Astrocyte (in vitro differentiated cells and primary cell): Measurements from ENCODE around the gene MLF2. TPM values are rescaled to one million over a fixed set of nuclear protein-coding genes. Genes with fewer than 3 reads are reported as not detected.

Source experiments
- DNase-seq: peaks from one replicate; pipeline ENCODE4 v3.0.0-alpha.2; 2010; ENCODE audit warnings: low read depth
- FAIRE-seq: peaks from 2 replicates; lab custom pipeline; 2011; peaks lifted over from hg19 to GRCh38; lab: Jason Lieb, UNC
- H2AFZ ChIP-seq: 2 replicates; pipeline ENCODE4 v1.6.0; 2012; ENCODE audit warnings: low read depth, low read length, inconsistent platforms
- H3K27ac ChIP-seq: 2 replicates; pipeline ENCODE4 v1.5.1; 2011; ENCODE audit warnings: low read depth, low read length, inconsistent platforms
- H3K27me3 ChIP-seq: 2 replicates; pipeline ENCODE4 v1.6.0; 2011; ENCODE audit warnings: low read length, inconsistent platforms; ENCODE audit not compliant: insufficient read depth
- H3K36me3 ChIP-seq: 2 replicates; pipeline ENCODE4 v1.5.1; 2011; ENCODE audit warnings: low read length, inconsistent platforms; ENCODE audit not compliant: insufficient read depth
- H3K4me1 ChIP-seq: 2 replicates; pipeline ENCODE4 v1.5.1; 2011; ENCODE audit warnings: low read length, inconsistent platforms; ENCODE audit not compliant: insufficient read depth
- H3K4me2 ChIP-seq: 2 replicates; pipeline ENCODE4 v1.6.0; 2012; ENCODE audit warnings: low read length, inconsistent platforms
- H3K4me3 ChIP-seq: 2 replicates; pipeline ENCODE4 v1.5.1; 2011; ENCODE audit warnings: low read depth, mild to moderate bottlenecking, low read length, inconsistent platforms; ENCODE audit not compliant: insufficient read depth
- H3K79me2 ChIP-seq: 2 replicates; pipeline ENCODE4 v1.6.0; 2012; ENCODE audit warnings: mild to moderate bottlenecking, low read length, inconsistent platforms; ENCODE audit not compliant: insufficient read depth
- H3K9ac ChIP-seq: 2 replicates; pipeline ENCODE4 v1.6.0; 2012; ENCODE audit warnings: mild to moderate bottlenecking, low read length, inconsistent platforms
- H3K9me3 ChIP-seq: 2 replicates; pipeline ENCODE4 v1.5.1; 2012; ENCODE audit warnings: low read depth, mild to moderate bottlenecking, low read length, inconsistent platforms; ENCODE audit not compliant: insufficient read depth
- H4K20me1 ChIP-seq: 2 replicates; pipeline ENCODE4 v1.6.0; 2012; ENCODE audit warnings: low read length, inconsistent platforms; ENCODE audit not compliant: insufficient read depth
- H3K27ac Mint-ChIP-seq: one replicate; pipeline ENCODE4 v1.8.0; 2021; ENCODE audit warnings: mild to moderate bottlenecking, mixed read lengths; ENCODE audit not compliant: unreplicated experiment
- H3K27me3 Mint-ChIP-seq: one replicate; pipeline ENCODE4 v1.8.0; 2021; ENCODE audit warnings: low read depth, mixed read lengths; ENCODE audit not compliant: unreplicated experiment
- H3K36me3 Mint-ChIP-seq: one replicate; pipeline ENCODE4 v1.8.0; 2021; ENCODE audit warnings: low read depth, mixed read lengths; ENCODE audit not compliant: unreplicated experiment
- H3K4me1 Mint-ChIP-seq: one replicate; pipeline ENCODE4 v1.8.0; 2021; ENCODE audit warnings: low read depth, mixed read lengths; ENCODE audit not compliant: unreplicated experiment
- H3K4me3 Mint-ChIP-seq: one replicate; pipeline ENCODE4 v1.8.0; 2021; ENCODE audit warnings: mild to moderate bottlenecking, moderate library complexity, mixed read lengths; ENCODE audit not compliant: unreplicated experiment
- H3K9me3 Mint-ChIP-seq: one replicate; pipeline ENCODE4 v1.8.0; 2021; ENCODE audit warnings: mild to moderate bottlenecking, mixed read lengths; ENCODE audit not compliant: unreplicated experiment
- CTCF ChIP-seq: IDR thresholded peaks from 2 replicates; pipeline ENCODE4 v1.5.1; 2011; ENCODE audit warnings: low read depth, mild to moderate bottlenecking, inconsistent platforms, low read length, moderate library complexity; ENCODE audit not compliant: insufficient read depth
- EZH2 ChIP-seq: IDR thresholded peaks from 2 replicates; pipeline ENCODE4 v1.6.1; 2012; ENCODE audit warnings: mild to moderate bottlenecking, low read length, inconsistent platforms; ENCODE audit not compliant: insufficient read depth
- total RNA-seq: library from RNA; stranded (reverse); gene quantifications from 2 replicates; pipeline ENCODE4 v1.2.1, GENCODE V29; 2021

Gene MLF2
- total RNA-seq, 1 donor from 2014 or later, result 316 TPM

- Histone ChIP-seq H3K36me3 (no peaks in the 10 kb centered on the region), H3K79me2 (no peaks in the 10 kb centered on the region), H3K4me1 (no peaks in the 10 kb centered on the region), H3K9me3 (no peaks in the 10 kb centered on the region), H3K27me3 (no peaks in the 10 kb centered on the region), H3K4me2 (no peak overlapping the region), H3K9ac (no peak overlapping the region), H4K20me1 (no peaks in the 10 kb centered on the region), H3K4me3 (no peak overlapping the region), H2AFZ (peak overlapping the region; percentile 15), H3K27ac (no peak overlapping the region)
- TF ChIP-seq EZH2 (no peak), CTCF (no peak)
- DNase-seq, result no peak
- H3K4me3 Mint-ChIP-seq, result no peak overlapping the region
- H3K4me1 Mint-ChIP-seq, result peaks cover 4% of the 10 kb centered on the region
- H3K9me3 Mint-ChIP-seq, result peaks cover 2% of the 10 kb centered on the region
- H3K27ac Mint-ChIP-seq, result no peak overlapping the region
- no peak for FAIRE-seq
- no peaks in the 10 kb centered on the region for H3K36me3 Mint-ChIP-seq
- H3K27me3 Mint-ChIP-seq, result peaks cover 16% of the 10 kb centered on the region
Measured at GRCh38 chr12:6786416-6787094, 33.6 kb upstream of the MLF2 start.

DNA sequence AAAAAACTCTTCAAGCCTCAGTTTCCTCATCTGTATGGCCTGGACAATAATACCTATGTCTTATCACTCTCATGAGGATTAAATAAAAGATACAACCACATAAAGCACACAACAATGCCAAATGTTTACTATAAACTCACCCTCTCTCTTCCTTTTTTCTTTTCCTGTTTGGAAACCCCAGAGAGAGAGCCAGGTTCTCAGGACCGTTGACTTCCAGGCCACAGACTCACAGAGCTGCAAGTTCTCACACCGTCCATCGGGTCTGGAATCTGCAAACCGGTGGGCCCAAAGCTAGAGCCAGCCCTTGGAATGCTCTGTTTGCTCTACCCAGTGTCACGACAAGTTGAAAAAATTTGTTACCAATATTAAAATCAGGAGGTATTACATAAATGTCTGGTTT is 31.8 kb upstream of the MLF2 start:
- Mint-ChIP-seq H3K9me3 (peaks cover 2% of the 10 kb centered on the region), H3K4me1 (peaks cover 4% of the 10 kb centered on the region), H3K27me3 (peaks cover 10% of the 10 kb centered on the region), H3K4me3 (no peak overlapping the region), H3K27ac (no peak overlapping the region), H3K36me3 (no peaks in the 10 kb centered on the region)
- Histone ChIP-seq H3K9me3 (no peaks in the 10 kb centered on the region), H3K27ac (no peak overlapping the region), H3K4me1 (no peaks in the 10 kb centered on the region), H3K79me2 (no peaks in the 10 kb centered on the region), H3K27me3 (no peaks in the 10 kb centered on the region), H3K9ac (no peak overlapping the region), H3K36me3 (no peaks in the 10 kb centered on the region), H2AFZ (no peak overlapping the region), H3K4me2 (no peak overlapping the region), H3K4me3 (no peak overlapping the region), H4K20me1 (no peaks in the 10 kb centered on the region)
- no peak for FAIRE-seq
- TF ChIP-seq EZH2 (no peak), CTCF (no peak)
- no peak for DNase-seq

DNA sequence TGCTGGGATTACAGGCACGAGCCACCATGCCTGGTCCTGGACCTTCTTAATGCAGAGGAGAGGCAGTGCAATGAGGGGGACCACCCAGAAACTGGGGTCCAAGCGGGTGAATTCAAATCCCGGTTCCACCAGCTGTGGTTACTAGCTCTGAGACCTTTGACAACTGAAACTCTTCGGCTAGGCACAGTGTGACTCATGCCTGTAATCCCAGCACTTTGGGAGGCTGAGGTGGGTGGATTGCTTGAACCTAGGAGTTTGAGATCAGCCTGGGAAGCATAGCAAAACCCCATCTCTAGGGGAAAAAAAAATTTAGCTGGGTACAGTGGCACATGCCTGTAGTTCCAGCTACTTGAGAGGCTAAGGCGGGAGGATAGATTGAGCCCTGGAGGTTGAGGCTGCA is 31.4 kb upstream of the MLF2 start:
- no peak overlapping the region for H3K4me3 Mint-ChIP-seq
- Histone ChIP-seq H3K27me3 (no peaks in the 10 kb centered on the region), H3K4me1 (no peaks in the 10 kb centered on the region), H3K4me2 (no peak overlapping the region), H3K4me3 (no peak overlapping the region), H3K9ac (no peak overlapping the region), H3K79me2 (no peaks in the 10 kb centered on the region), H3K9me3 (no peaks in the 10 kb centered on the region), H3K27ac (no peak overlapping the region), H3K36me3 (no peaks in the 10 kb centered on the region), H4K20me1 (no peaks in the 10 kb centered on the region), H2AFZ (no peak overlapping the region)
- no peak for FAIRE-seq
- no peak for TF ChIP-seq CTCF
- TF ChIP-seq EZH2, result no peak
- no peak overlapping the region for H3K27ac Mint-ChIP-seq
- H3K9me3 Mint-ChIP-seq, result peaks cover 4% of the 10 kb centered on the region
- no peaks in the 10 kb centered on the region for H3K36me3 Mint-ChIP-seq
- peaks cover 8% of the 10 kb centered on the region for H3K27me3 Mint-ChIP-seq
- DNase-seq, result no peak
- peaks cover 4% of the 10 kb centered on the region for H3K4me1 Mint-ChIP-seq
